Epithelial cell of prostate (primary cell): ENCODE results near the gene SEPSECS.

ENCODE experiments used
- DNase-seq: peaks from one replicate; pipeline ENCODE4 v3.0.0-alpha.2; 2011; ENCODE audit warnings: low read depth, low spot score
- H3K27ac ChIP-seq: fragments of 450-650 bp; 2 replicates; pipeline ENCODE4 v1.5.1; 2017; ENCODE audit warnings: mild to moderate bottlenecking

Gene SEPSECS

DNA sequence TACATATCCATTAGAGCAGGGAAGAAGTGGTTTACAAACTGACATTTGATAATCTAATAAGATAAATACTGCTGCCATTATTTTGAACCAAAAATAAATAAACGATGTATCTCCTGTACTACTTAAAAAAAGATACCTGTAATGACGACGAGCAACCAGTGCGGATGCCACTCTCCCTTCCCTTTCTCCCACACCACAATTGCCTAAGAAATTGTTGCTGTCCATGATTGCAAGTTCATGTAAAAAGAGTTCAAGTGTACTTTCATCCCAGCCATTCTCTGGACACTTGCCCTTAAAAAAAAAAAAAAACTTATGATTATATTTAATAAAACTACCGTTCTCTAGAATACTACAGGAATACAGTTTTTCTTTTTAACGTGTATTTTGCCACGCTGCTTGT is 1.4 kb downstream of the SEPSECS start:
- no peak for DNase-seq
- no peak overlapping the region for H3K27ac ChIP-seq

DNA sequence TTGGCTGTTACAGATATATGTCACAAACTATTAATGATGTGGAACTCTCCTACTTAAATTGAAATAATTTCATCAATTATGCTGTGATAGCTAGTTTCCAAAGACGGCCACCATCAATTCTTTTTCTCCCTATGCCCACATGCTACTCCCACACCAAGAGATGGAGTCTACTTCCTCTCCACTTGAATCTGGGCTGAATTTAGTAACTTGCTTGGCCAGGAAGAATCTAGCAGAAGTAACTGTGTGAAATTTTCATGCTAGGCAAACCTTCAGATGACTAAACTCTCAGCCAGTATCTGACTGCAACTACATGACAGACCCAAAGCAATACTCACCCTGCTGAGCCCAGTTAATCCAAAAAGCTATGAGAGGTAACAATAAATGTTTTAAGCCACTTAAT is 3.2 kb downstream of the SEPSECS start:
- no peak overlapping the region for H3K27ac ChIP-seq
- no peak for DNase-seq

DNA sequence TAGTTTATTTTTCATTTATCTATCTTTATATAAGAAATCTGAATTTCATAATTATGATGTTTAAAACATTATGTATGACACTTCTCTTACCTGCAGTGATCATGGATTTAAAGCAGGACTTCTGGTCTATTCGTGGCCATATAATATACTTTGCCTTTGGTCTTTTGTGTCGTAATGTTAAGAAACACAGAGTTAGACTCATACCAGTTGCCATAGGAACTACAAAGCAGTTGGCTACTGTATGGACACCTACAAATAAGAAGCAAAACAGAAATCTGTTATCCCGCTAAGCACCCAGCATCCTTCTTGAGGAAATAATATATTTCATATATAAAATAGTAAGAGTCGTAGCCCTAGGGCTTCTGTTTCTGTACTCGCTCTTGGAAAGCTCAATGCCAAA is 4.3 kb downstream of the SEPSECS start:
- H3K27ac ChIP-seq = no peak overlapping the region
- DNase-seq = no peak

DNA sequence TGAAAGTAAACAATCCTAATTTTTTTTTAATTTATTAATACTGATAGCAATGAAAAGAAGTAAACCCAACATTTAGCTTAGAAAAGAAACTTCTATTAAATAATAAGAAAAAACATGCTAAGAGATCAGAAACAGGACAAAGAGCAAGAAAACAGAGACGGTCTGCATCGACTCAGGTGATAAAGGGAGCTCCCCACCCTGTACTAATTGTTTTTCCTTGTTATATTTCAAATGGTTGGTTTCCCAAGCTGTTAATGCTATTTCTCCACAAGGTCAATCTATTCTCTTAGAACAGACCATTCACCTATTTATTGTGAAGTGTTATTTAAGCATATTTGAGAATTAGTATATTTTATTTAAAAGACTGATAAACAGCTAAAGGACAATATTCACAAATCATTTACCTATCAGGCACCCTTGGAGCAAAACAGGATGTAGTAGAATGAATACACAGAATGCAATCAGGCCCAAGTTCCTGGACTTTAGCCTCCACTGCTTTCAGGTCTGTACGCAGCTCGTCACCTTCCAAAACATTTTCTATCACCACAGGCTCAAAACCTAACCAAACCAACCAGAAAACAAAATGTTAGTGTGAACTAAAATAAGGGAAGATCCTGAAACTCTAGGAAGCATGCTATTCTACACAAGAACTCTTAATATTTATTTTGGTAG is 5.5 kb downstream of the SEPSECS start:
- H3K27ac ChIP-seq = no peak overlapping the region
- no peak for DNase-seq

DNA sequence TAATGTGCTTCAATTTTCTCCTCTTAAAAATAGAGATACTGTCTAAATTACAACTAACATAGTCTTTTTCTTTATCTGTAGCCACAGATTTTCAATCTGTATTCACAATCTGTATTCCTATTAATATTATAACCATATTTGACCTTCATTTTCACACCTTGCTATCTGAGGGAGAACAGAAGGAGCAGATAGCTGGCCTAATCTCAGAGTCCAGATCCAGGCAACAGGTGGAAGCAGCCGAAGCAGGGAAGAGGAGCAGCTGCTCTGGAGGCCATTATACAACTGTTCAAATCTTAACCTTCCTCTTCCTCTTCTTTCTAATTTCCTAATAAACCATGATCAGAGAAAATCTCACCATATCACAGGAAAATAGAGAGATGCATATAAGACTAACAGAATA is 14.2 kb downstream of the SEPSECS start:
- no peak for DNase-seq
- no peak overlapping the region for H3K27ac ChIP-seq

DNA sequence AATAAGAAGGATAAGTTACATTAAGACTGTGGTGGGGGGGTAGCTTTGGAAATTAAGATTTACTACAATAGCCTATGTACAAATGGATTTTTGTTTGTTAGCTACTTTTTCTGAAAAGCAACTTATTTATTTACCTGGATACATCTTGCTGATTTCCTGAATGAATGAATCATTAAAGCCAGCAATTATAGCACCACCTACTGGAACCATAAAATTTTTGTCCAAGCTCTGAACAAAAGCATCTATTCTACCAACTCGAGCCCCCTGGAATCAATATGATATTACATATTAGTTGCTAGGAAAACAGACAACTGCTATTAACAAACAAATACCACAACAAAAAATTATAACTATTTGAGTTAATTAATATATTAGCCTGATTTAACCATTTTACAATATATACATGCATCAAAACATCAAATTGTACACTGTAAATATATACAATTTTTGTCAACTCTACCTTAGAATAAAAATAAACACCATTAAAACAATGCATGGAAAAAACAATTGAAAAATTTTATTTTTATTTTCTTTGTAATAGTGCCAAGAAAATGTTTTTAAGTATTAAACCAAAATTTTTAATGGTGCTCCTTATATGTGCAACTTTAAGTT is 15.3 kb downstream of the SEPSECS start:
- H3K27ac ChIP-seq = no peak overlapping the region
- DNase-seq = no peak

DNA sequence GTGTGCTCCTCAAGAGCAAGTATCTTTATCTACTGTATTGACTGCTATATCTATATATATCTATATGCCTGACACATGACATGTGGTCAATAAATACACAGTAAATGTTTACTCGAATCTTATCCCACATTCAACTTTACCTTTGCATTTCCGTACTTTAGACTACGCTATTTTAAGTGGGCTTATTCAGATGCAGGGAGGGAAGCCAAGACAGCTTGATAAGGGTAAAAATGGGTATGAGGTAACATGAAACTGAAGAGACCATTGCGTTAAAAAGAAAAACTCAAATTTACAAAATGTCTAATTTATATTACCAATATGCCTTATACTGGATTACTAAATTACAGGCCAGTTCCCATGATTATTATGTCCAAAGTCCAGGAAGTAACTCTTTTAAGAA is 17.8 kb downstream of the SEPSECS start:
- no peak for DNase-seq
- H3K27ac ChIP-seq = no peak overlapping the region

DNA sequence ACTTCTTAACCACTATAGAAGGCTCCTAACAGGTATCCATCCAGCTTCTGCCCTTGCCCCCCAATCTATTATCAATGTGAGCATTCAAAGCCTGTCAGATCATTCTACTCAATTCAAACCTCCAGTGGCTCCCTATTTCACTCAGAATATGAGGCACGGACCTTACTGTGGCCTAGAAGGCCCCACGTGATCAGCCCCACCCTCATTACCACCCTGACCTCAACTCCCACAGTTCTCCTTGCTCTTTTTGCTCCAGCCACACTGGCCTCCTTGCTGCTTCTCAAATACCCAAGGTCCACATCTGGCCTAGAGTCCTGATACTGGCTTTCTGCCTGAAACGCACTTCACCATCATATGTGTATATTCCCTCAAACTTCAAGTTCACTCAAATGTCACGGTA is 18.7 kb downstream of the SEPSECS start:
- no peak for DNase-seq
- no peak overlapping the region for H3K27ac ChIP-seq

DNA sequence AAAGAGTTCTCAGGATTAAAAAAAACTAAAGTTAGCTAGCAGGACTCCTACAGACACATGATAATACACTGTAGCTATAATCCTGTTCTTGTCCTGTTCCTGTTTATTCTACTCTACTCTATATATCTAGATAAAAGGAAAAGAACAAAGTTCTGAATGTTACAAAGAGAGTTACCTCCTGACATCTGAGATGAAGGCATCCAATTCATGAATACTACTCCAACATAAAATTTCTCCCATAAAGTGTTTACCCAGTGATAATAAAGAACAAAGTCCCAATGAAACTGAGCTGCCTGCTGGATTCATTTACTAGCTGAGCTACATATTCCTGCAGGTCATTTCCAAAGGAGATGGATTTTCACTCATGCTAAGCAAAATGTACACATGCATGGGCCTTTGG is 27.1 kb downstream of the SEPSECS start:
- no peak overlapping the region for H3K27ac ChIP-seq
- DNase-seq = no peak

DNA sequence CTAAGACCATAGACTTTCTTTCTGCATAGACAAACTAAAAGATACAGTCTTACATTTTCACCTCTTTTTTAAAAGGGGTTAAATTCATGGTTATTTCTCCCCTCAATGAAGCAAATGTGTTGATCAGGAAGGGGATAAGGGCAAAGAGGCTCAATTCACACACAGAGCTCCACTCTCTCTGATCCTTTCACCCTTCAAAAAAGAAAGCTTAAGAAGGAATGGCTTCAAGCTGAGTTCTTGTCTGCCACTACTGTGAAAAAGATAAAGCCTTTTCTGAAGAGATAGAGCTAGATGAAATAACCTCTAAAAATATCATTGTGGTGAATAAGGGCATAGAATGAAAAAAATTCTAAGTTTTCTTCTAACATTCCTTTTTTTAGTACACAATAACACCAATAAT is 28.3 kb downstream of the SEPSECS start:
- H3K27ac ChIP-seq = no peak overlapping the region
- no peak for DNase-seq

DNA sequence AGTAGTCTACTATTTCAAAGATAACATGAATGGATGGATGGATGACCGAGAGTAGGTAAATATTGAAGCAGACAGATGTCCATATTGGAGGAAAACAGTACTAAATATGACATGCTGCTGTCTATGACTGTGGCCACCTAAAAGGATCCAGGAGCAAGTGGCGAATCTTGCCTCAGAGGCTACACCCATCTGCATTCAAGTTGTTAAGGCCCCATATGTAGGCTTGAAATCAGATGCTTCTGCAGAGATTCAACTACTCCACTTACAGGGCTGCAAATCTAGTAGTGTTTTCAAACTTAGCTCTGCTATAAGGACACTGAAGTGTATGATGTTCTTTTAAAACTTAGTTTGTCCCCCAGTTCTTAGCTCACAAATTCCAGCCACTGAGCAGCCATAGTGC is 28.9 kb downstream of the SEPSECS start:
- no peak for DNase-seq
- no peak overlapping the region for H3K27ac ChIP-seq

DNA sequence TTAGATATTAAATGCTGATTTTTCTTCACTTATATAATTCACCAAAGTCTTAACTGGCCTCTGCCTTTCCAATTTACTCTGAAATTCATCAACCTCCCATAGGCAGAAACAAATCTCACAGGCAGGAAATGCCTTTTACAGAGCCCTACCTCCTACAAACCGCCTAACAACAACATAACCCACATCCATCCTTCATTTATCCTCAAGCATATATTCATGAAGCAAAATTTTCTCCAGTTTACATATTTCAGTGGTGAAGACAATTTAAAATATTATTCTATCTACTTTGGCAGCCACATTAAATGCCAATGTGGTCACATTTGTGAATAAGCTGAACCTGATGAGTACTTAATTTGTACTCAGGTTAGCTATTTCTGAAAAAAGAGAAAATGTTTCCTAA is 30.3 kb downstream of the SEPSECS start:
- no peak for DNase-seq
- no peak overlapping the region for H3K27ac ChIP-seq

DNA sequence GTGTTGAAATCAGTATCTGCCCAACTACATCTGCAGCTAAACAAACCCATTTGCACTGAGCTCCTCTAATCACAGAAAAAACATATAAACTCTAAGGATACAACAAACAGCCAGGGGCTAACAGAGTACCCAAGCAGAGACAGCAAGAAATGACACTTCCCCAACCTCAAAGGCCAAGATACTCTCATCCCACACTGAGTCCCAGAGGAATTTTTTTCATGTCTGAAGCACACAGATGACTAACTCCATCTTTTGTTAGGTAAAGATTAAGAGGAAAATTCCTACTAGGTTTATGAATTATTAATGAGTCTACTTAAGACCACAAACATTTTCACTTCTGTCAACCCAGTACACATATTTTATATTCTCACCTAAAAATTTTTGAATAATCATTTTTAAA is 31.6 kb downstream of the SEPSECS start:
- no peak for DNase-seq
- no peak overlapping the region for H3K27ac ChIP-seq

DNA sequence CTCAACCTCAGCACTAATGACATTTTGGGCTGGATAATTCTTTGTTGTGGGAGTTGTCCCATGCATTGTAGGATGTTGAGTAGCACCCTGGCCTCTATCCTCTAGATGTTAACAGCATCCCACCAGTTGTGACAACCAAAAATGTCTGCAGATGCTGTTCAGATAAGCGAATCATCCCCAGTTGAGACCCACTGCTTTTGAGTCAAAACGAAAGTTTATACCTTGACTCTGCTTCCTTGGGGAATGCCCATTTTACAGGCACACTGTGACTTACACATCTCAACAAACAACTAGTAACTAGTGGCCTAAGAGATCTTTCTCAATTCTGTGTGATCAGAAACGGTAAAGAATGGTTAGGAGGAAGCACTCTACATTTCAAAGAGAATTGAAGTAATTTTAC is 37.0 kb downstream of the SEPSECS start:
- no peak for DNase-seq
- no peak overlapping the region for H3K27ac ChIP-seq

DNA sequence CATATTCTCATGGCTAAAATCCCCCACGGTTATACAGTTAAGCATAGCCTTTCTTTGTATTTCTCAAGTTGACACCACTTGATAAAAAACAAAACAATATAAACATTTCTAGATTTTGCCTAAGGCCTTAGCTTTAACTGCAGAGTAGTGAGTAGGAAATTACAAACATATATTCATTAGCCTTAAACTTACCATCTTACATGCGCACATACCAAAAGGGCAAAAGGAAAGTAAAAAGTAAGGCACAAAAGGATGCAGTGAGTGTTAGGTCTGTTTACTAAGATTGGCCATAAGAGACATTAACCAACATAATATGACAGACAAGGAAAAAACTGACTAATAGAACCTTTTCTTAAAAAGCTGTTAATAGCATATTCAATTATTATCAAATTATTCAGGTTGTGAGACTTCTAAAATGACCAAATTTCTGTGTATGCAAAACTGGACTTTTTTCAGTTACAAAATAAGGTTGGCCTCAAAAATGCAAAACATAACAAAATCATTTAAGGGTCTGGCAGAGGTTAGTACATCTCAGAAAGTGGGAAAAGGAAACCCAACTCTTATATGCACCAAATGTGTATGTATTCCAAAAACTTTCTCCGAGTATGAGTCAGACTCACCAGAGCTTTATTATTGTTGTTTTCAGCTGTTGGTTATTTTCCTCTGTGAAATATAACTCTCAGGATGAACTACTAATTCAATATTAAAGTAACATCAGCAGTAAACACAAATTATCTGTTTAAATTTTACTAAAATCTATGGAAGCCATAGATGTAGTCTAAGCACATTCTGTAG is 39.9 kb downstream of the SEPSECS start:
- no peak for DNase-seq
- no peak overlapping the region for H3K27ac ChIP-seq

DNA sequence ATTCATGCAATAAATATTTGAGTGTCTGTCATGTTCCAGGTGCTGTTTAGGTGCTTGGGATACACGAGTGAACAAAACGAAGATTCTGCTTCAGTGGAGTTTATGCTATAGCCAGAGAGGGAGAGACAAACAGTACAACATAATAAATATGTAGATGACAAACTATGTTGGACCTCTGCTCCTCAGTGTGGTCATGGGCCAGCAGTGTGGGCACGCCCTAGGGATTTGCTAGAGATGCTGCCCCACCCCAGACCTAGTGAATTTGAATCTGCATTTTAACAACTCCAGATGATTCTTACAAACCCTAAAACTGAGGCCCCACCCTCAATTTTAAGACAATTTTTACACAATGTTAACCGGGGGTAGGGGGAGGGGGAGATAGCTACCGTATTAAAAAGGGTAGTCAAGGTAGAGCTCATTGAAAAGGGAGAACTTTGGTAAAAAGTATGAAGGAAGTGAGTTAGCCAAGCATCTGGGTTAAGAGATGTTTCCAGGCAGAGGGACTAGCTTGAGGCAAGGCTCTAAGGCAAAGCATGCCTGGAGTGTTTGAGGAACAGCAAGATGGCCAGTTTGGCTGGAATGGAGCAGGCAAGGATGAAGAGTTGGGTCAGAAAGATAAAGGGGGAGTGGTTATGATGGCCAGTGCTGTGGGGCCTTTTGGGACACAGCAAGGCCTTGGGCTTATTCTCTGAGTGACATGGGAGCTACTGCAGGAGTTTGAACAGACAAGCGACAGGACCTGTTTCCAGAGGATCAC is 42.4 kb downstream of the SEPSECS start:
- H3K27ac ChIP-seq = no peak overlapping the region
- no peak for DNase-seq

DNA sequence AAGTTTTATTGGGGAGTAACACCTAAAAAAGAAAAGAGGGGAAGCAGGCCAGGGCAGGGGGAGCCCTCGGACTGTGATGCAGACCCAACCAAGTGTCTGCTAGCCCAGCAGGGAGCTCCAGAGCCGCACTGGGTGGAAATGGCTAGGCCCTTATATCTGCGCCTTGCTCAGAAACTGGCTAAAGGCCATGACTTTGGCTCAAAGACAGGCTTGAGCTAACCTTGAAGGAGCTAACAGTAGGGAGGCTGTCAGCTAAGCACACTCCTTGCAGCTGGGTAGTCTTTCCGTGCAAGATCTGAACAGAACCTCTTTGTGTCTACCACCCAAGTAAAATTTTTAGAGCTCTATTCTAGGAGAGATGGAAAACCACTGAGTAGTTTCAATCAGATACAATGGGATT is 43.0 kb downstream of the SEPSECS start:
- no peak overlapping the region for H3K27ac ChIP-seq
- DNase-seq = no peak

DNA sequence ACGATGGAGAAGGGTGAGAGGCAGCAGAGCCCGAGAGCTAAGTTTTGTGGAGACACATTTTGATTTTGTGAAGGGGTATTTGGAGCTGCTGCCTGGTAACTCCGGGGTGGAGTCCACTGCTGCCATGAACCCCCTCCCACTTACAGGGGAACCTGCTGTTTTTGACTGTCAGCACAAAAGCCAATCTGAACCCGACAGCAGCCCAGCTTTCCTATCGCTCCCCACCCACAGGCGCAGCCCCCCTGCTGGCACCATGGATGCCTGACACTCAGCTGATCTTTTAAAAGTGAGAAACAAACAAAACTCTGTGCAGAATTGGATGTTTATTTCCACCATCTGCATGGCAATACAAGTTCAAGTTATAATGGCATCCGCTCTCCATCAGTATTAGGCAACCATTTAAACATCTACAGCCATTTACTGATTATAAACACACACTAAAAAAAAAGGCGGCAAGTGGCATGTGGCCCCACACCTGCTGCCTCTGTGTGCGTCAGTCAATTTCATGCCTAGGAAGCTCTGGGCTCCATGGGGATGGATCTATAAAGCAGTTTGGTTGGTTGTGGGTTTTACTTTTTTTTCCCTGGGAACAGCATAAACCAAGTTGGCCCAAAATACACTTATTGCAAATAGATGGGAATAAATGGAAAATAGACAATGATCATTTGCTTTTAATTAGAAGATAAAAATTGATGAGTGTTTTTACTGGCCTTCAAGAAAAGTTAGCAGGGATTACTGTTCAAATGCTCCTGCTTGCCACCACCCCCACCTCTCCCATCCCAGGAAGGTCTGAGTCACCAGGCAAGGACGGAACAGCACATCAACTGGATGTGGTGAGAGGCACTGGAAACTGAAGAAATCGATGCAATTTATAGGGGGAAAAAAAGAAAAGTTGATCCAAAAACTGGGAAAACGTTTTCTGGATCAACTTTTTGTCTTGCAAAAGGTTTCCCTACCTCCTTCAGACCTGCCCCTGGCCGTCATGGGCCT is 46.0 kb downstream of the SEPSECS start:
- H3K27ac ChIP-seq = no peak overlapping the region
- DNase-seq = no peak

DNA sequence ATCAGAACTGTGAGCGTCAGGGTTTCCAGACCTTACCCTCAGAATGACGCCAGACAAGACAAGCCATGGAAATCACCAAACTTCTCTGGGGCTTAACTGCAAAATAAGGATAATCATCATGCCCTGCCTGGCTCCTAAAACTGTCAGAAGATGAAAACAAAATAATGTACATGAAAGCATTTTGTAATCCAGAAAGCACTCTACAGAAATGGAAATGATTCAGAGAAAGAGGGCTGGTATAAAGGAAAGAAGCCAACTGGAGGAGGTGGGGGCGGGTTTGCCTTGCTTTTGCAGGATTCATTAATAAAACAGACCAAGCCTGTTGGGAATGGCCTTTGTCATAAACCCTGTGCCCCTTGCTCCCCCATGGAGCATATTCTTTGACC is 47.3 kb downstream of the SEPSECS start:
- DNase-seq = no peak
- no peak overlapping the region for H3K27ac ChIP-seq
